ENCODE data around the gene GALNT5.

Gene GALNT5

GRCh38 chr2:157245846-157246764, 11.4 kb upstream of the GALNT5 start:
- no peak for DNase-seq
- intact Hi-C loops (cut with DNase I), result no loop called here

- intact Hi-C loops (cut with DNase I), result no loop called here
- DNase-seq, result no peak
Observed at GRCh38 chr2:157246765-157247407, 10.6 kb upstream of the GALNT5 start.

GRCh38 chr2:157250836-157251235, 6.7 kb upstream of the GALNT5 start:
- intact Hi-C loops (cut with DNase I), result no loop called here
- DNase-seq, result no peak

- intact Hi-C loops (cut with DNase I), result no loop called here
- no peak for DNase-seq
Observed at GRCh38 chr2:157251932-157252331, 5.6 kb upstream of the GALNT5 start.

GRCh38 chr2:157252529-157252928, 5.0 kb upstream of the GALNT5 start:
- intact Hi-C loops (cut with DNase I), result no loop called here
- no peak for DNase-seq

GRCh38 chr2:157254041-157254440, 3.5 kb upstream of the GALNT5 start:
- intact Hi-C loops (cut with DNase I), result no loop called here
- DNase-seq, result no peak

GRCh38 chr2:157255746-157256145, 1.8 kb upstream of the GALNT5 start:
- DNase-seq, result no peak
- intact Hi-C loops (cut with DNase I), result no loop called here

- intact Hi-C loops (cut with DNase I), result no loop called here
- no peak for DNase-seq
Observed at GRCh38 chr2:157256626-157257025, 879 bp upstream of the GALNT5 start.

GRCh38 chr2:157258520-157259326, 1.2 kb downstream of the GALNT5 start:
- intact Hi-C loops (cut with DNase I), result no loop called here
- DNase-seq, result no peak

- intact Hi-C loops (cut with DNase I), result no loop called here
- DNase-seq, result no peak
Observed at GRCh38 chr2:157259386-157259785, 1.9 kb downstream of the GALNT5 start.

- intact Hi-C loops (cut with DNase I), result no loop called here
- DNase-seq, result no peak
Observed at GRCh38 chr2:157259960-157260359, 2.5 kb downstream of the GALNT5 start.

GRCh38 chr2:157260533-157261198, 3.2 kb downstream of the GALNT5 start:
- intact Hi-C loops (cut with DNase I), result no loop called here
- DNase-seq, result no peak

- intact Hi-C loops (cut with DNase I), result no loop called here
- DNase-seq, result no peak
Observed at GRCh38 chr2:157261199-157261782, 3.8 kb downstream of the GALNT5 start.

GRCh38 chr2:157262248-157262647, 4.7 kb downstream of the GALNT5 start:
- DNase-seq, result no peak
- intact Hi-C loops (cut with DNase I), result no loop called here

- DNase-seq, result no peak
- intact Hi-C loops (cut with DNase I), result no loop called here
Observed at GRCh38 chr2:157264099-157264498, 6.6 kb downstream of the GALNT5 start.

- intact Hi-C loops (cut with DNase I), result no loop called here
- DNase-seq, result no peak
Observed at GRCh38 chr2:157265825-157266224, 8.3 kb downstream of the GALNT5 start.

GRCh38 chr2:157267476-157267875, 10.0 kb downstream of the GALNT5 start:
- intact Hi-C loops (cut with DNase I), result no loop called here
- no peak for DNase-seq

- DNase-seq, result no peak
- intact Hi-C loops (cut with DNase I), result no loop called here
Observed at GRCh38 chr2:157269060-157269459, 11.6 kb downstream of the GALNT5 start.

- no peak for DNase-seq
- intact Hi-C loops (cut with DNase I), result no loop called here
Observed at GRCh38 chr2:157269922-157270321, 12.4 kb downstream of the GALNT5 start.

- intact Hi-C loops (cut with DNase I), result no loop called here
- no peak for DNase-seq
Observed at GRCh38 chr2:157271590-157272203, 14.2 kb downstream of the GALNT5 start.

Measured in posterior cingulate gyrus (tissue), 11 donors.